ENCODE data around the gene GSTO2. TPM values are rescaled to one million over a fixed set of nuclear protein-coding genes. Genes with fewer than 3 reads are reported as not detected.

GSTO2 gene
- total and polyA plus RNA-seq, 2 of the 13 experiments (the other 11 are each of a cell fraction or from before 2014, with no cell fraction given): 2.1 to 7.9 TPM

- TF ChIP-seq, protein P1, sequence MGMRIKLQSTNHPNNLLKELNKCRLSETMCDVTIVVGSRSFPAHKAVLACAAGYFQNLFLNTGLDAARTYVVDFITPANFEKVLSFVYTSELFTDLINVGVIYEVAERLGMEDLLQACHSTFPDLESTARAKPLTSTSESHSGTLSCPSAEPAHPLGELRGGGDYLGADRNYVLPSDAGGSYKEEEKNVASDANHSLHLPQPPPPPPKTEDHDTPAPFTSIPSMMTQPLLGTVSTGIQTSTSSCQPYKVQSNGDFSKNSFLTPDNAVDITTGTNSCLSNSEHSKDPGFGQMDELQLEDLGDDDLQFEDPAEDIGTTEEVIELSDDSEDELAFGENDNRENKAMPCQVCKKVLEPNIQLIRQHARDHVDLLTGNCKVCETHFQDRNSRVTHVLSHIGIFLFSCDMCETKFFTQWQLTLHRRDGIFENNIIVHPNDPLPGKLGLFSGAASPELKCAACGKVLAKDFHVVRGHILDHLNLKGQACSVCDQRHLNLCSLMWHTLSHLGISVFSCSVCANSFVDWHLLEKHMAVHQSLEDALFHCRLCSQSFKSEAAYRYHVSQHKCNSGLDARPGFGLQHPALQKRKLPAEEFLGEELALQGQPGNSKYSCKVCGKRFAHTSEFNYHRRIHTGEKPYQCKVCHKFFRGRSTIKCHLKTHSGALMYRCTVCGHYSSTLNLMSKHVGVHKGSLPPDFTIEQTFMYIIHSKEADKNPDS (CRISPR knock-in tag; IDR thresholded peaks at IDR 0.05): no peak
- TF ChIP-seq MAZ (IDR thresholded peaks at IDR 0.05; ENCODE audit: borderline replicate concordance, low read depth, low read length) (no peak), MAZ (CRISPR knock-in tag; IDR thresholded peaks at IDR 0.05; ENCODE audit: low read depth) (peak; percentile 20; the same call in 1 of the 2 replicates), ZNF614 (CRISPR knock-in tag; IDR thresholded peaks at IDR 0.05; ENCODE audit: borderline replicate concordance) (0 out of 2 replicates have a peak, but pooled peaks have one; percentile 5), MED1 (CRISPR knock-in tag; IDR thresholded peaks at IDR 0.05) (0 out of 2 replicates have a peak, but pooled peaks have one; percentile 8), ZNF441 (CRISPR knock-in tag; IDR thresholded peaks at IDR 0.05; ENCODE audit: borderline replicate concordance) (no peak), NR2C2 (CRISPR knock-in tag; IDR thresholded peaks at IDR 0.05; ENCODE audit: borderline replicate concordance) (no peak), ZNF24 (IDR thresholded peaks at IDR 0.05) (no peak), ZNF570 (CRISPR knock-in tag; IDR thresholded peaks at IDR 0.05; ENCODE audit: borderline replicate concordance) (no peak), ZNF263 (CRISPR knock-in tag; IDR thresholded peaks at IDR 0.05) (0 out of 2 replicates have a peak, but pooled peaks have one; percentile 37), IRX3 (CRISPR knock-in tag; IDR thresholded peaks at IDR 0.05; ENCODE audit: borderline replicate concordance, low read depth) (no peak), ZNF607 (CRISPR knock-in tag; IDR thresholded peaks at IDR 0.05; ENCODE audit: borderline replicate concordance) (no peak), REPIN1 (CRISPR knock-in tag; IDR thresholded peaks at IDR 0.05; ENCODE audit: borderline replicate concordance, low read depth) (no peak), ZNF788 (CRISPR knock-in tag; IDR thresholded peaks at IDR 0.05; ENCODE audit: borderline replicate concordance) (no peak), HDAC1 (CRISPR knock-in tag; IDR thresholded peaks at IDR 0.05) (0 out of 2 replicates have a peak, but pooled peaks have one; percentile 5)
- TF ChIP-seq, protein P2, sequence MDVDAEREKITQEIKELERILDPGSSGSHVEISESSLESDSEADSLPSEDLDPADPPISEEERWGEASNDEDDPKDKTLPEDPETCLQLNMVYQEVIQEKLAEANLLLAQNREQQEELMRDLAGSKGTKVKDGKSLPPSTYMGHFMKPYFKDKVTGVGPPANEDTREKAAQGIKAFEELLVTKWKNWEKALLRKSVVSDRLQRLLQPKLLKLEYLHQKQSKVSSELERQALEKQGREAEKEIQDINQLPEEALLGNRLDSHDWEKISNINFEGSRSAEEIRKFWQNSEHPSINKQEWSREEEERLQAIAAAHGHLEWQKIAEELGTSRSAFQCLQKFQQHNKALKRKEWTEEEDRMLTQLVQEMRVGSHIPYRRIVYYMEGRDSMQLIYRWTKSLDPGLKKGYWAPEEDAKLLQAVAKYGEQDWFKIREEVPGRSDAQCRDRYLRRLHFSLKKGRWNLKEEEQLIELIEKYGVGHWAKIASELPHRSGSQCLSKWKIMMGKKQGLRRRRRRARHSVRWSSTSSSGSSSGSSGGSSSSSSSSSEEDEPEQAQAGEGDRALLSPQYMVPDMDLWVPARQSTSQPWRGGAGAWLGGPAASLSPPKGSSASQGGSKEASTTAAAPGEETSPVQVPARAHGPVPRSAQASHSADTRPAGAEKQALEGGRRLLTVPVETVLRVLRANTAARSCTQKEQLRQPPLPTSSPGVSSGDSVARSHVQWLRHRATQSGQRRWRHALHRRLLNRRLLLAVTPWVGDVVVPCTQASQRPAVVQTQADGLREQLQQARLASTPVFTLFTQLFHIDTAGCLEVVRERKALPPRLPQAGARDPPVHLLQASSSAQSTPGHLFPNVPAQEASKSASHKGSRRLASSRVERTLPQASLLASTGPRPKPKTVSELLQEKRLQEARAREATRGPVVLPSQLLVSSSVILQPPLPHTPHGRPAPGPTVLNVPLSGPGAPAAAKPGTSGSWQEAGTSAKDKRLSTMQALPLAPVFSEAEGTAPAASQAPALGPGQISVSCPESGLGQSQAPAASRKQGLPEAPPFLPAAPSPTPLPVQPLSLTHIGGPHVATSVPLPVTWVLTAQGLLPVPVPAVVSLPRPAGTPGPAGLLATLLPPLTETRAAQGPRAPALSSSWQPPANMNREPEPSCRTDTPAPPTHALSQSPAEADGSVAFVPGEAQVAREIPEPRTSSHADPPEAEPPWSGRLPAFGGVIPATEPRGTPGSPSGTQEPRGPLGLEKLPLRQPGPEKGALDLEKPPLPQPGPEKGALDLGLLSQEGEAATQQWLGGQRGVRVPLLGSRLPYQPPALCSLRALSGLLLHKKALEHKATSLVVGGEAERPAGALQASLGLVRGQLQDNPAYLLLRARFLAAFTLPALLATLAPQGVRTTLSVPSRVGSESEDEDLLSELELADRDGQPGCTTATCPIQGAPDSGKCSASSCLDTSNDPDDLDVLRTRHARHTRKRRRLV (CRISPR knock-in tag; IDR thresholded peaks at IDR 0.05): 0 out of 2 replicates have a peak, but pooled peaks have one; percentile 11
These were observed 68.6 kb downstream of the GSTO2 start (continued) for GRCh38 chr10:104337521-104337984.

Measured in HepG2 (cell line).